Measurements from ENCODE around the gene DCP1B. TPM values are rescaled to one million over a fixed set of nuclear protein-coding genes. Genes with fewer than 3 reads are reported as not detected.
A peak's percentile ranks its signal among the peaks of the same experiment; 100 is the strongest.

DCP1B gene
- 10.1 TPM for total RNA-seq
- 9.4 TPM for polyA plus RNA-seq
- long read RNA-seq, donor 1, partial matches to known transcripts: 0 of 1 reads
- long read RNA-seq, donor 1, other reads (novel, unspliced or antisense): 0 of 1 reads
- long read RNA-seq, donor 2: 0 reads
- long read RNA-seq, donor 3, partial matches to known transcripts: 0 of 4 reads
- long read RNA-seq, donor 3, other reads (novel, unspliced or antisense): 0 of 4 reads
- long read RNA-seq, donor 4: 0 reads
- long read RNA-seq, donor 5, transcript DCP1B-201 (9 exons, 2,086 nt): major isoform, 5 of 15 reads
- long read RNA-seq, donor 5, partial matches to known transcripts: 7 of 15 reads
- long read RNA-seq, donor 5, other reads (novel, unspliced or antisense): 0 of 15 reads
- long read RNA-seq, donor 6, partial matches to known transcripts: 0 of 4 reads
- long read RNA-seq, donor 6, other reads (novel, unspliced or antisense): 0 of 4 reads
- long read RNA-seq, donor 7, partial matches to known transcripts: 5 of 11 reads
- long read RNA-seq, donor 7, other reads (novel, unspliced or antisense): 0 of 11 reads
- long read RNA-seq, donor 8, partial matches to known transcripts: 0 of 1 reads
- long read RNA-seq, donor 8, other reads (novel, unspliced or antisense): 0 of 1 reads
- long read RNA-seq, donor 9, partial matches to known transcripts: 0 of 4 reads
- long read RNA-seq, donor 9, other reads (novel, unspliced or antisense): 0 of 4 reads
- long read RNA-seq, donor 10, partial matches to known transcripts: 0 of 3 reads
- long read RNA-seq, donor 10, other reads (novel, unspliced or antisense): 0 of 3 reads

DNA sequence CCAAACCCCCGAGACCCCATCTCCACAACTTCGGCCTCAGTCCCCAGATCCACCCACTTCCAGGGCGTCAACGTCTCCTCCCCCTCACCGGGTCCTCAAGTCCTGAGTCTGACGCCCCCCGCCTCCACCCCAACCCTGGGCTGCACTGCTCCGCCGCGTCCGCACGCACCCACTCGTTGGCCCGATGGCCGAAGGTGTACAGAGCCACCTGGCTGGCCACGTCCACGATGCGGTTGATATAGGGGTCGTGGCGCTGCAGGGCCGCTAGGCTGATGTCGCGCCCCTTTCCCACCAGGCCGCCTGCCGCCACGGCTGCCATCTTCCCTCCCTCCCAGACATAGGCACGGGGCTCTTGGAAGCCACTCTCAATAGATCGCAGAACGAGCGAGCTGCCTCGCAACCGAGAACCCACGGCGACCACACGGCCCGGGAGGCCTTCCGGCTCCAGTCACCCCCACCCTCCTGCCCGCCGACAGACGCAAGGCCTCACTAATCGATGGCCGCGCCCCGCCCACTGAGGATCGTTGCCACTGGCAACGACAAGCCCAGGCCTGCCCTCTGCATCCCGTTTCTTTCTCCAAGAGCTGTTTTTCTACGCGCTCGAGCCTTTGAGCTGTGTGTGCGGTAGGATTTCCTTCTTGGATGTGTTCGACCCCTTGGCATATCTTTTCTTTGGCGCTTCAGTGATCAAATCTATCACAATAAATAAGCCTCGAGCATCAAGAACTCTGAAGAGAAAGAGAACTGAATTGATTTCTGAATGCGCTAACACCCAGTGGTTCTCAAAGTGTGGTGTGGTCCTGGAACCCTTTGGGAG, at the start of gene DCP1B:
TSS of gene DCP1B (minus strand) at position 345 of the 817 bp plus-strand sequence. CDS start at position 319, 26 bp downstream.
- H3K27me3 ChIP-seq (ENCODE audit: control insufficient read depth in 2 of 2, insufficient read depth in 1 of 2, low read length in 1 of 2): no peaks in the 10 kb centered on the region
- no peaks in the 10 kb centered on the region for H3K9me3 ChIP-seq (ENCODE audit: control insufficient read depth in 2 of 2, insufficient read depth in 1 of 2, low read length in 1 of 2)
- H3K27ac ChIP-seq (ENCODE audit: low read depth in 1 of 2, low read length in 1 of 2): peak within 1 kb of the TSS; percentile 91 to 93
- H3K36me3 ChIP-seq (ENCODE audit: control insufficient read depth in 2 of 2, insufficient read depth in 2 of 2, low read length in 1 of 2): no peaks in the 10 kb centered on the region
- H3K4me3 ChIP-seq (ENCODE audit: low read length in 2 of 2): peak within 1 kb of the TSS; percentile 93 to 94
- WGBS: 5% methylated on average over 55 of the region's 55 CpGs
- H3K4me1 ChIP-seq (ENCODE audit: control insufficient read depth in 2 of 2, insufficient read depth in 2 of 2, low read length in 2 of 2): peaks cover 6 to 8% of the 10 kb centered on the region in 2 donors
- DNase-seq (ENCODE audit: low read depth in 6 of 9, low spot score in 9 of 9): peak; percentile 77 to 95 (median 88)

GRCh38 chr12:2053691-2054090, 49.4 kb upstream of the DCP1B start:
- Histone ChIP-seq H3K27me3 (ENCODE audit: control insufficient read depth in 2 of 2, insufficient read depth in 1 of 2, low read length in 1 of 2) (peaks cover 60 to 78% of the 10 kb centered on the region in 2 donors), H3K36me3 (ENCODE audit: control insufficient read depth in 2 of 2, insufficient read depth in 2 of 2, low read length in 1 of 2) (no peaks in the 10 kb centered on the region), H3K4me3 (ENCODE audit: low read length in 2 of 2) (peak overlapping the region in 1 of 2 donors; percentile 50), H3K27ac (ENCODE audit: low read depth in 1 of 2, low read length in 1 of 2) (no peak overlapping the region), H3K9me3 (ENCODE audit: control insufficient read depth in 2 of 2, insufficient read depth in 1 of 2, low read length in 1 of 2) (no peaks in the 10 kb centered on the region), H3K4me1 (ENCODE audit: control insufficient read depth in 2 of 2, insufficient read depth in 2 of 2, low read length in 2 of 2) (peaks cover 6 to 9% of the 10 kb centered on the region in 2 donors)
- WGBS: 1% methylated on average over 60 of the region's 60 CpGs
- no peak for DNase-seq (ENCODE audit: low read depth in 6 of 9, low spot score in 9 of 9)

DNA sequence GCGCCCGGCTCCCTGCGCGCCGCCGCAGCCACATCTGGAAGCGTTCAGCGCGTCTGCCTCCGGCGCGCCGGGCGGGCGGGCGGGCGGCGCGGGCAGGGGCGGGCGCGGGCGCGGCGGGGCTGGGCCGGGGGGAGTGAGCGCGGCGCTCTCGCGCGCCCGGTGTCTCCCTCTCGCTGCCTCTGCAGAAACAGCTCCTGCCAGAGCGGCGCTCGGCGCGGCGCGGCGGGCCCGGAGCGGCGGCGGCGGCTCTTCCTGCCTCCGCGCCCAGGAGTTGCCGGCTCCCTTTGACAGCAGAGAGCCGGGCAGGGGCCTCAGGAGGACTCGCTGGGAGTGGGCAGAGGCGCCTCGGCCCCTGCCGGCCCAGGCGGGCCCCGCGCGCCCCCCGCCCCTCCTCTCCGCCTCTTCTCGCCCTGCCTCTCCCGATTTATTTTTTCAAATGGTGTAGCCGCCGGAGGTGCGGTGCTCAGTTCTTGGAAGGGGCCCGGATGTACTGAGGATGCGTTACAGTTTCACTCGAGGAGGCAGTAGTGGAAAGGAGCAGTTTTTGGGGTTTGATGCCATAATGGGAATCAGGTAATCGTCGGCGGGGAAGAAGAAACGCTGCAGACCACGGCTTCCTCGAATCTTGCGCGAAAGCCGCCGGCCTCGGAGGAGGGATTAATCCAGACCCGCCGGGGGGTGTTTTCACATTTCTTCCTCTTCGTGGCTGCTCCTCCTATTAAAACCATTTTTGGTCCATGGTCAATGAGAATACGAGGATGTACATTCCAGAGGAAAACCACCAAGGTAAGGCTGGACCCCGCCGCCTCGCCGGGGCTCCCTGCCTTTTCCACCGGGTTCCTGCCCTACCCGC, 48.8 kb upstream of the DCP1B start, which contains the start of gene CACNA1C:
TSS of gene CACNA1C (plus strand) at position 162 of the 853 bp plus-strand sequence. CDS start at position 738, 576 bp downstream.
- H3K4me3 ChIP-seq (ENCODE audit: low read length in 2 of 2): peak within 1 kb of the TSS; percentile 39 to 50
- H3K36me3 ChIP-seq (ENCODE audit: control insufficient read depth in 2 of 2, insufficient read depth in 2 of 2, low read length in 1 of 2): no peaks in the 10 kb centered on the region
- under 1% methylated on average over 90 of the region's 90 CpGs for WGBS
- H3K4me1 ChIP-seq (ENCODE audit: control insufficient read depth in 2 of 2, insufficient read depth in 2 of 2, low read length in 2 of 2): peaks cover 6 to 9% of the 10 kb centered on the region in 2 donors
- H3K27ac ChIP-seq (ENCODE audit: low read depth in 1 of 2, low read length in 1 of 2): no peak within 1 kb of the TSS
- H3K27me3 ChIP-seq (ENCODE audit: control insufficient read depth in 2 of 2, insufficient read depth in 1 of 2, low read length in 1 of 2): peaks cover 59 to 84% of the 10 kb centered on the region in 2 donors
- no peaks in the 10 kb centered on the region for H3K9me3 ChIP-seq (ENCODE audit: control insufficient read depth in 2 of 2, insufficient read depth in 1 of 2, low read length in 1 of 2)
- peak in 5 of 9 donors; percentile 46 to 77 (median 47) for DNase-seq (ENCODE audit: low read depth in 6 of 9, low spot score in 9 of 9)

- H3K27ac ChIP-seq (ENCODE audit: low read depth in 1 of 2, low read length in 1 of 2): no peak overlapping the region
- WGBS: 16% methylated on average over 52 of the region's 52 CpGs
Measured at GRCh38 chr12:2051700-2052621, 47.7 kb upstream of the DCP1B start.

GRCh38 chr12:2049604-2050540, 45.6 kb upstream of the DCP1B start:
- H3K27me3 ChIP-seq (ENCODE audit: control insufficient read depth in 2 of 2, insufficient read depth in 1 of 2, low read length in 1 of 2): peaks cover 44 to 64% of the 10 kb centered on the region in 2 donors
- peaks cover 6 to 9% of the 10 kb centered on the region in 2 donors for H3K4me1 ChIP-seq (ENCODE audit: control insufficient read depth in 2 of 2, insufficient read depth in 2 of 2, low read length in 2 of 2)
- H3K36me3 ChIP-seq (ENCODE audit: control insufficient read depth in 2 of 2, insufficient read depth in 2 of 2, low read length in 1 of 2): no peaks in the 10 kb centered on the region
- H3K27ac ChIP-seq (ENCODE audit: low read depth in 1 of 2, low read length in 1 of 2): no peak overlapping the region
- H3K4me3 ChIP-seq (ENCODE audit: low read length in 2 of 2): no peak overlapping the region
- DNase-seq (ENCODE audit: low read depth in 6 of 9, low spot score in 9 of 9): no peak
- WGBS: 59% methylated on average over 8 of the region's 8 CpGs
- no peaks in the 10 kb centered on the region for H3K9me3 ChIP-seq (ENCODE audit: control insufficient read depth in 2 of 2, insufficient read depth in 1 of 2, low read length in 1 of 2)

More at GRCh38 chr12:2051700-2052621, 47.7 kb upstream of the DCP1B start:
- Histone ChIP-seq H3K4me1 (ENCODE audit: control insufficient read depth in 2 of 2, insufficient read depth in 2 of 2, low read length in 2 of 2) (peaks cover 6 to 9% of the 10 kb centered on the region in 2 donors), H3K4me3 (ENCODE audit: low read length in 2 of 2) (peak overlapping the region; percentile 7 to 50), H3K9me3 (ENCODE audit: control insufficient read depth in 2 of 2, insufficient read depth in 1 of 2, low read length in 1 of 2) (no peaks in the 10 kb centered on the region), H3K36me3 (ENCODE audit: control insufficient read depth in 2 of 2, insufficient read depth in 2 of 2, low read length in 1 of 2) (no peaks in the 10 kb centered on the region), H3K27me3 (ENCODE audit: control insufficient read depth in 2 of 2, insufficient read depth in 1 of 2, low read length in 1 of 2) (peaks cover 56 to 82% of the 10 kb centered on the region in 2 donors)
- DNase-seq (ENCODE audit: low read depth in 6 of 9, low spot score in 9 of 9): no peak

DNA sequence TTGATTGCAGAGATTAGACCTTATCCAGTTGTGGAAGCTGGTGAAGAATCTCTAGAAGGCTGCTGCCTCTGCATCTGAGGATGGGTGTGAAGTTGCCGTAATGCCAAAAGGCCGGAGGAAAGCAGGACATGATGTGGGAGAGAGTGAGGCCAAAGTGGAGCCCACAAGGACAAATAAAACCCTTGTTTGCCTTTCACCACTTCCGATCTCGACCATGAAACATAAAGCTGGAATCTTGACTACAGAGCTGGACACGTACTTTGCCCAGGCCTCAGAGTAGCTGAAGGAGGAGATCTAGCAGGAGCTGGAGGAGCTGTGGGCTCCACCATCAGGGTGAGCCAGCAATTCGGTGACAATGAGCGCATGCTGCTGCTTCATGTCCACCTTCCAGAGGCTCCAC, 43.5 kb upstream of the DCP1B start:
- Histone ChIP-seq H3K27me3 (ENCODE audit: control insufficient read depth in 2 of 2, insufficient read depth in 1 of 2, low read length in 1 of 2) (peaks cover 24 to 45% of the 10 kb centered on the region in 2 donors), H3K27ac (ENCODE audit: low read depth in 1 of 2, low read length in 1 of 2) (no peak overlapping the region)
- WGBS: 96% methylated on average over 7 of the region's 7 CpGs

GRCh38 chr12:2046957-2047356, 42.7 kb upstream of the DCP1B start:
- no peak overlapping the region for H3K4me3 ChIP-seq (ENCODE audit: low read length in 2 of 2)
- H3K27ac ChIP-seq (ENCODE audit: low read depth in 1 of 2, low read length in 1 of 2): no peak overlapping the region
- 93% methylated on average over 4 of the region's 4 CpGs for WGBS
- H3K36me3 ChIP-seq (ENCODE audit: control insufficient read depth in 2 of 2, insufficient read depth in 2 of 2, low read length in 1 of 2): no peaks in the 10 kb centered on the region
- DNase-seq (ENCODE audit: low read depth in 6 of 9, low spot score in 9 of 9): no peak
- no peaks in the 10 kb centered on the region for H3K9me3 ChIP-seq (ENCODE audit: control insufficient read depth in 2 of 2, insufficient read depth in 1 of 2, low read length in 1 of 2)
- peaks cover 17 to 44% of the 10 kb centered on the region in 2 donors for H3K27me3 ChIP-seq (ENCODE audit: control insufficient read depth in 2 of 2, insufficient read depth in 1 of 2, low read length in 1 of 2)
- H3K4me1 ChIP-seq (ENCODE audit: control insufficient read depth in 2 of 2, insufficient read depth in 2 of 2, low read length in 2 of 2): no peaks in the 10 kb centered on the region

More for the DNA sequence above, 43.5 kb upstream of the DCP1B start:
- H3K9me3 ChIP-seq (ENCODE audit: control insufficient read depth in 2 of 2, insufficient read depth in 1 of 2, low read length in 1 of 2): no peaks in the 10 kb centered on the region
- no peak overlapping the region for H3K4me3 ChIP-seq (ENCODE audit: low read length in 2 of 2)
- no peaks in the 10 kb centered on the region for H3K36me3 ChIP-seq (ENCODE audit: control insufficient read depth in 2 of 2, insufficient read depth in 2 of 2, low read length in 1 of 2)
- DNase-seq (ENCODE audit: low read depth in 6 of 9, low spot score in 9 of 9): no peak
- H3K4me1 ChIP-seq (ENCODE audit: control insufficient read depth in 2 of 2, insufficient read depth in 2 of 2, low read length in 2 of 2): no peaks in the 10 kb centered on the region

Data from thymus (tissue), 14 donors.